Prostate gland (tissue), 2 donors: ENCODE results near the gene SPINT3. TPM values are rescaled to one million over a fixed set of nuclear protein-coding genes. Genes with fewer than 3 reads are reported as not detected.

Source experiments
- DNase-seq: peaks from one replicate; pipeline ENCODE4 v3.0.0-alpha.2; 2019; ENCODE audit warnings: low spot score
- H3K27ac ChIP-seq, 2 donors: fragments of 200-600 bp; sonication (generic); 2 replicates each; pipeline ENCODE4 v1.5.1; 2017 to 2019
- H3K27me3 ChIP-seq: fragments of 200-600 bp; sonication (generic); replicated peaks from 2 replicates; pipeline ENCODE4 v1.5.1; 2019; ENCODE audit not compliant: insufficient read depth
- H3K36me3 ChIP-seq, 2 donors: fragments of 200-600 bp; sonication (generic); 1 replicate in 1 of 2; 2 replicates in 1 of 2; pipeline versions ENCODE4 v1.5.1 to v1.8.1; 2017 to 2019
- H3K4me1 ChIP-seq: fragments of 200-600 bp; sonication (generic); replicated peaks from 2 replicates; pipeline ENCODE4 v1.5.1; 2019
- H3K4me3 ChIP-seq, 2 donors: fragments of 200-600 bp; sonication (generic); 2 replicates each; pipeline ENCODE4 v1.5.1; 2017 to 2019
- H3K9me3 ChIP-seq: fragments of 200-600 bp; sonication (generic); 2 replicates; pipeline ENCODE4 v1.5.1; 2017
- POLR2A ChIP-seq: fragments of 450-650 bp; IDR thresholded peaks from one replicate; pipeline ENCODE4 v1.6.1; 2016; ENCODE audit warnings: antibody characterized with exemption, mild to moderate bottlenecking
- POLR2AphosphoS5 ChIP-seq: sonication (generic); formaldehyde crosslinking; IDR thresholded peaks from one replicate; pipeline ENCODE4 v1.6.1; 2017; ENCODE audit warnings: antibody characterized with exemption
- WGBS: methylation state at CpG from one replicate; pipeline ENCODE4 v1.1.5; 2018; 5-methylcytosine and 5-hydroxymethylcytosine counted together
- intact Hi-C: fragments of 100-400 bp; cut with DNase I; formaldehyde crosslinking; loops from one replicate; pipeline ENCODE4 v1.14.2; 2022
- total RNA-seq, 2 donors: library from RNA; depleted of rRNA; stranded (reverse); fragments of >200 nt; gene quantifications; one replicate each; pipeline ENCODE4 v1.1.0, GENCODE V29; 2016
- TF ChIP-seq, protein P1 (sequence below), 4 experiments: fragments of 200-600 bp in 2 of 4; fragments of 450-650 bp in 2 of 4; sonication (generic) in 2 of 4; IDR thresholded peaks; 1 replicate in 3 of 4; 2 replicates in 1 of 4; pipeline ENCODE4 v1.5.1; 2016 to 2019; ENCODE audit warnings: antibody characterized with exemption in 4 of 4, mild to moderate bottlenecking in 2 of 4, moderate library complexity in 2 of 4

The SPINT3 gene
- total RNA-seq, 2 donors from 2014 or later, result not detected

- Histone ChIP-seq H3K9me3 (no peaks in the 10 kb centered on the region), H3K27me3 (no peaks in the 10 kb centered on the region), H3K36me3 (no peaks in the 10 kb centered on the region), H3K27ac (no peak overlapping the region), H3K4me1 (no peaks in the 10 kb centered on the region), H3K4me3 (no peak overlapping the region)
- intact Hi-C loops, result no loop called here
- DNase-seq, result no peak
- TF ChIP-seq, protein P1, sequence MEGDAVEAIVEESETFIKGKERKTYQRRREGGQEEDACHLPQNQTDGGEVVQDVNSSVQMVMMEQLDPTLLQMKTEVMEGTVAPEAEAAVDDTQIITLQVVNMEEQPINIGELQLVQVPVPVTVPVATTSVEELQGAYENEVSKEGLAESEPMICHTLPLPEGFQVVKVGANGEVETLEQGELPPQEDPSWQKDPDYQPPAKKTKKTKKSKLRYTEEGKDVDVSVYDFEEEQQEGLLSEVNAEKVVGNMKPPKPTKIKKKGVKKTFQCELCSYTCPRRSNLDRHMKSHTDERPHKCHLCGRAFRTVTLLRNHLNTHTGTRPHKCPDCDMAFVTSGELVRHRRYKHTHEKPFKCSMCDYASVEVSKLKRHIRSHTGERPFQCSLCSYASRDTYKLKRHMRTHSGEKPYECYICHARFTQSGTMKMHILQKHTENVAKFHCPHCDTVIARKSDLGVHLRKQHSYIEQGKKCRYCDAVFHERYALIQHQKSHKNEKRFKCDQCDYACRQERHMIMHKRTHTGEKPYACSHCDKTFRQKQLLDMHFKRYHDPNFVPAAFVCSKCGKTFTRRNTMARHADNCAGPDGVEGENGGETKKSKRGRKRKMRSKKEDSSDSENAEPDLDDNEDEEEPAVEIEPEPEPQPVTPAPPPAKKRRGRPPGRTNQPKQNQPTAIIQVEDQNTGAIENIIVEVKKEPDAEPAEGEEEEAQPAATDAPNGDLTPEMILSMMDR (IDR thresholded peaks at IDR 0.05), result no peak
- TF ChIP-seq POLR2AphosphoS5 (no peak), POLR2A (no peak)
These were observed 35.3 kb upstream of the SPINT3 start for GRCh38 chr20:45550765-45551164.

- intact Hi-C loops, result no loop called here
- DNase-seq, result no peak
- TF ChIP-seq POLR2A (no peak), POLR2AphosphoS5 (no peak)
- TF ChIP-seq, protein P1 (IDR thresholded peaks at IDR 0.05), result no peak
- H3K9me3 ChIP-seq, result no peaks in the 10 kb centered on the region
- no peaks in the 10 kb centered on the region for H3K27me3 ChIP-seq
- WGBS, result 87% methylated on average over 7 of the region's 7 CpGs
- H3K4me3 ChIP-seq, result no peak overlapping the region
- no peaks in the 10 kb centered on the region for H3K36me3 ChIP-seq
- no peaks in the 10 kb centered on the region for H3K4me1 ChIP-seq
- H3K27ac ChIP-seq, result no peak overlapping the region
These were observed 33.0 kb upstream of the SPINT3 start for GRCh38 chr20:45548410-45548809.

DNA sequence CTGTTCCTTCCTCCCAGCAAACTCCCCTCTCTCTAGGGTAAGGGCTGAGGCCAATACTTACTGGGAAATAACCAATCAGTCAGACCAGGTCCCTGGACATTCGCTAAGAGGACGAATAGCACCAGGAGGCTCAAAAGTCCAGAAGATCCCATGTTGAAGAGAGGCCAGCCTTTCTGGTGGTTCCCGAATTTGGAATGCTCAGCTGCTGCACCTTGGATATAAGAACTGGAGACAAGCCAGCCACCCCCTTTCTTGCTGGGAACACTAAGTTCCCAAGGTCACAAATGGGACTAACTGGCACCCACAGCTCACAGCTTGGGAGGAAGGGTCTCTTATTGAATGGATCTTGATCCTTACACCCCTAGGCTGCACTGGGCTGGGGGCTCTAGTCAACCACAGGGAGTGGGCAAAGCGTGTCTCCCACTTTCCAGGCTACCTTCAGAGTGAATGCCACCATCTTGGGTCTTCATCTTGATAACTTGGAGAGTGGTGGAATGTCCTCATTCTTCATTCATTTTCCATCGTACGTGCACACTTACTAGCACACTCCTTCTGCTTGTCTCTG, 31.9 kb upstream of the SPINT3 start, which contains the start of gene EPPIN:
Gene EPPIN (minus strand): TSS at position 196 of the 565 bp plus-strand sequence. CDS start 44 bp downstream, at position 152.
- Histone ChIP-seq H3K9me3 (no peaks in the 10 kb centered on the region), H3K4me1 (no peaks in the 10 kb centered on the region), H3K27me3 (no peaks in the 10 kb centered on the region), H3K27ac (no peak within 1 kb of the TSS), H3K36me3 (no peaks in the 10 kb centered on the region), H3K4me3 (no peak within 1 kb of the TSS)
- WGBS, result 75% methylated on average over 6 of the region's 6 CpGs
- DNase-seq, result no peak
- TF ChIP-seq, protein P1 (IDR thresholded peaks at IDR 0.05), result no peak
- TF ChIP-seq POLR2A, result no peak
- TF ChIP-seq POLR2AphosphoS5, result no peak
- intact Hi-C loops, result no loop called here

DNA sequence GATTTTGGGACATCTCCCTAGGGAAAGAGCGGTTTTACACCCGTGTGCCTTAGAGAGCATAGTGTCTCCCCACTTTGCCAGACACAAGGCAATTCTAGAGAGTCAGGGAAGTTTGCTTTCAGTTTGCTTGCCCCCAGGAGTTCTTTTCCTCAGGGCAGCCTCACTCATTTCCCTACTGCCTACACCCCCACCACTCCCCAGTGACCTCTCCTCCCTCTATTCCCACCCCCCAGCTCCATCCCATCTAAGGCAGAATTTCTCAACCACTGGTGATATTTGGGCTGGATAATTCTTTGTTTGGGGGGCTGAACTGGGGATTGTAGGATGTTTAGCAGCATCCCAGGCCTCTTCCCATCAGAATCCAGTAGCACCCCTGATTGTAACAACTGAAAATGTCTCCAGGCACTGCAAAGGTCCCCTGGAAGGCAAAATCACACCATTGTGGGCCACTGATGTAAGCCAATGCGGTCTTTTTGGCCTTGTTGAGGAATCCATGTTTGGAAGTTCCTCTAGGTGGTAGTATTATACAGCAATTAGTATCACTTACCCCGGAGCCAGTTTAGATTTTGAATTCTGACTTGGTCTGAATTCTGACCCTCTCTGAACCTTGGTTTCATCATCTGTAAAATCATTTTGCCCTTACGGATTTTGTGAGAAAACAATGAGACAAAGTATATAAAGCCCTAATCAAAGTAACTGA, 30.5 kb upstream of the SPINT3 start:
- H3K4me3 ChIP-seq, result no peak overlapping the region
- DNase-seq, result no peak
- WGBS, result 10% methylated on average over 5 of the region's 5 CpGs
- H3K9me3 ChIP-seq, result no peaks in the 10 kb centered on the region
- intact Hi-C loops, result no loop called here
- no peaks in the 10 kb centered on the region for H3K4me1 ChIP-seq
- TF ChIP-seq, protein P1 (IDR thresholded peaks at IDR 0.05), result peak in 2 of 4 experiments; percentile 39 to 42
- no peak for TF ChIP-seq POLR2A
- TF ChIP-seq POLR2AphosphoS5, result no peak
- no peaks in the 10 kb centered on the region for H3K27me3 ChIP-seq
- H3K36me3 ChIP-seq, result no peaks in the 10 kb centered on the region
- H3K27ac ChIP-seq, result no peak overlapping the region

- H3K36me3 ChIP-seq, result no peaks in the 10 kb centered on the region
- H3K27me3 ChIP-seq, result no peaks in the 10 kb centered on the region
- WGBS, result 62% methylated on average over 3 of the region's 3 CpGs
- no peaks in the 10 kb centered on the region for H3K9me3 ChIP-seq
- TF ChIP-seq POLR2A (no peak), POLR2AphosphoS5 (no peak)
- TF ChIP-seq, protein P1 (IDR thresholded peaks at IDR 0.05), result no peak
- H3K4me3 ChIP-seq, result no peak overlapping the region
- no peaks in the 10 kb centered on the region for H3K4me1 ChIP-seq
- no peak overlapping the region for H3K27ac ChIP-seq
- intact Hi-C loops, result no loop called here
- DNase-seq, result no peak
These were observed 29.9 kb upstream of the SPINT3 start for GRCh38 chr20:45545351-45545750.
